Neural progenitor cell (in vitro differentiated cells): ENCODE measurements around the gene GNAT3. TPM values are rescaled to one million over a fixed set of nuclear protein-coding genes. Genes with fewer than 3 reads are reported as not detected.

Source experiments
- DNase-seq: peaks from one replicate; pipeline ENCODE4 v3.0.0-alpha.2; 2016; ENCODE audit warnings: low spot score
- H2AFZ ChIP-seq: fragments of 200-600 bp; sonication (generic); replicated peaks from 2 replicates; pipeline ENCODE4 v1.6.1; 2016; ENCODE audit warnings: antibody characterized with exemption
- H3F3A ChIP-seq: fragments of 200-600 bp; sonication (generic); 2 replicates; pipeline ENCODE4 v1.6.1; 2016; ENCODE audit warnings: antibody characterized with exemption, low read depth
- H3K27ac ChIP-seq: fragments of 200-600 bp; sonication (generic); 2 replicates; pipeline ENCODE4 v1.5.1; 2016; ENCODE audit warnings: mild to moderate bottlenecking
- H3K27me3 ChIP-seq: fragments of 200-600 bp; sonication (generic); 2 replicates; pipeline ENCODE4 v1.6.1; 2016; ENCODE audit warnings: mild to moderate bottlenecking, moderate library complexity
- H3K36me3 ChIP-seq: fragments of 200-600 bp; sonication (generic); 2 replicates; pipeline ENCODE4 v1.5.1; 2016
- H3K4me1 ChIP-seq: fragments of 200-600 bp; sonication (generic); 2 replicates; pipeline ENCODE4 v1.6.1; 2016; ENCODE audit warnings: mixed run types
- H3K4me2 ChIP-seq: fragments of 200-600 bp; sonication (generic); 2 replicates; pipeline ENCODE4 v1.6.1; 2016
- H3K4me3 ChIP-seq: fragments of 200-600 bp; sonication (generic); 2 replicates; pipeline ENCODE4 v1.5.1; 2016
- H3K79me2 ChIP-seq: fragments of 200-600 bp; sonication (generic); 2 replicates; pipeline ENCODE4 v1.6.1; 2016; ENCODE audit warnings: low read depth
- H3K9ac ChIP-seq: fragments of 200-600 bp; sonication (generic); 2 replicates; pipeline ENCODE4 v1.6.1; 2016
- H3K9me3 ChIP-seq: fragments of 200-600 bp; sonication (generic); 2 replicates; pipeline ENCODE4 v1.5.1; 2016; ENCODE audit warnings: low read depth
- H4K20me1 ChIP-seq: fragments of 200-600 bp; sonication (generic); 2 replicates; pipeline ENCODE4 v1.6.1; 2016; ENCODE audit warnings: low read depth
- H3K27ac Mint-ChIP-seq: 3 replicates; pipeline ENCODE4 v1.8.0; 2021; ENCODE audit warnings: mixed read lengths
- H3K27me3 Mint-ChIP-seq: 2 replicates; pipeline ENCODE4 v1.8.0; 2022; ENCODE audit warnings: low read depth, mild to moderate bottlenecking, inconsistent platforms, moderate library complexity, mixed read lengths; ENCODE audit not compliant: insufficient read depth
- H3K36me3 Mint-ChIP-seq: 3 replicates; pipeline ENCODE4 v1.8.0; 2021; ENCODE audit warnings: mixed read lengths
- H3K4me1 Mint-ChIP-seq: 3 replicates; pipeline ENCODE4 v1.8.0; 2021; ENCODE audit warnings: mixed read lengths
- H3K4me3 Mint-ChIP-seq: 3 replicates; pipeline ENCODE4 v1.8.0; 2021; ENCODE audit warnings: mild to moderate bottlenecking, moderate library complexity, mixed read lengths
- H3K9me3 Mint-ChIP-seq: 3 replicates; pipeline ENCODE4 v1.8.0; 2020; ENCODE audit warnings: mixed read lengths
- CTCF ChIP-seq: fragments of 200-600 bp; sonication (generic); IDR thresholded peaks from 2 replicates; pipeline ENCODE4 v1.5.1; 2017; ENCODE audit warnings: antibody characterized with exemption, mild to moderate bottlenecking
- EZH2 ChIP-seq: fragments of 200-600 bp; sonication (generic); IDR thresholded peaks from 2 replicates; pipeline ENCODE4 v1.6.1; 2017; ENCODE audit warnings: antibody characterized with exemption, mild to moderate bottlenecking, moderate library complexity
- EZH2phosphoT487 ChIP-seq: fragments of 200-600 bp; sonication (generic); IDR thresholded peaks from 2 replicates; pipeline ENCODE4 v1.6.1; 2017; ENCODE audit warnings: antibody characterized with exemption
- total RNA-seq: library from RNA; depleted of rRNA; stranded (reverse); fragments of >200 nt; gene quantifications from 2 replicates; pipeline ENCODE4 v1.2.3, GENCODE V29; 2015; ENCODE audit warnings: low replicate concordance

Gene GNAT3
- total RNA-seq, 1 donor from 2014 or later: not detected

- no peaks in the 10 kb centered on the region for H3K36me3 ChIP-seq
- no peaks in the 10 kb centered on the region for H3K27me3 ChIP-seq
- no peaks in the 10 kb centered on the region for H3K79me2 ChIP-seq
- no peak overlapping the region for H3K4me2 ChIP-seq
- no peaks in the 10 kb centered on the region for H3K9me3 ChIP-seq
- H3K27ac ChIP-seq: no peak overlapping the region
- no peak overlapping the region for H3K4me3 Mint-ChIP-seq
- H3F3A ChIP-seq: no peaks in the 10 kb centered on the region
- H3K4me3 ChIP-seq: no peak overlapping the region
- DNase-seq: no peak
- no peaks in the 10 kb centered on the region for H4K20me1 ChIP-seq
- peaks cover 16% of the 10 kb centered on the region for H3K4me1 ChIP-seq
- peaks cover 4% of the 10 kb centered on the region for H3K4me1 Mint-ChIP-seq
- TF ChIP-seq EZH2phosphoT487: no peak
- TF ChIP-seq CTCF: no peak
- TF ChIP-seq EZH2: no peak
- no peaks in the 10 kb centered on the region for H3K36me3 Mint-ChIP-seq
- no peak overlapping the region for H3K27ac Mint-ChIP-seq
- no peak overlapping the region for H3K9ac ChIP-seq
- no peaks in the 10 kb centered on the region for H3K27me3 Mint-ChIP-seq
- no peak overlapping the region for H2AFZ ChIP-seq
- no peaks in the 10 kb centered on the region for H3K9me3 Mint-ChIP-seq
Measured at GRCh38 chr7:80414331-80414730, 97.5 kb downstream of the GNAT3 start.

- no peak for TF ChIP-seq EZH2
- Histone ChIP-seq H4K20me1 (no peaks in the 10 kb centered on the region), H3K4me3 (no peak overlapping the region), H3K27ac (no peak overlapping the region), H3K27me3 (no peaks in the 10 kb centered on the region), H2AFZ (no peak overlapping the region), H3F3A (no peaks in the 10 kb centered on the region), H3K9me3 (no peaks in the 10 kb centered on the region), H3K4me2 (no peak overlapping the region), H3K36me3 (no peaks in the 10 kb centered on the region), H3K4me1 (peaks cover 16% of the 10 kb centered on the region), H3K79me2 (no peaks in the 10 kb centered on the region), H3K9ac (no peak overlapping the region)
- Mint-ChIP-seq H3K27me3 (no peaks in the 10 kb centered on the region), H3K4me1 (peaks cover 4% of the 10 kb centered on the region), H3K36me3 (no peaks in the 10 kb centered on the region), H3K9me3 (no peaks in the 10 kb centered on the region), H3K27ac (peak overlapping the region; percentile 55), H3K4me3 (no peak overlapping the region)
- DNase-seq: peak; percentile 14
Measured at GRCh38 chr7:80413383-80413945, 98.4 kb downstream of the GNAT3 start.

- Histone ChIP-seq H2AFZ (no peak overlapping the region), H3K4me1 (peaks cover 16% of the 10 kb centered on the region), H3K27ac (no peak overlapping the region), H3K4me3 (no peak overlapping the region), H3K27me3 (no peaks in the 10 kb centered on the region), H4K20me1 (no peaks in the 10 kb centered on the region), H3K79me2 (no peaks in the 10 kb centered on the region), H3K9me3 (no peaks in the 10 kb centered on the region), H3K36me3 (no peaks in the 10 kb centered on the region), H3K4me2 (no peak overlapping the region), H3F3A (no peaks in the 10 kb centered on the region), H3K9ac (no peak overlapping the region)
- no peak overlapping the region for H3K27ac Mint-ChIP-seq
- H3K4me3 Mint-ChIP-seq: no peak overlapping the region
- TF ChIP-seq EZH2 (no peak), CTCF (no peak), EZH2phosphoT487 (no peak)
- H3K36me3 Mint-ChIP-seq: no peaks in the 10 kb centered on the region
- no peaks in the 10 kb centered on the region for H3K27me3 Mint-ChIP-seq
- peaks cover 4% of the 10 kb centered on the region for H3K4me1 Mint-ChIP-seq
- DNase-seq: no peak
- no peaks in the 10 kb centered on the region for H3K9me3 Mint-ChIP-seq
Measured at GRCh38 chr7:80412842-80413241, 99.0 kb downstream of the GNAT3 start.

GRCh38 chr7:80411621-80412020 is 100.2 kb downstream of the GNAT3 start:
- H3K36me3 Mint-ChIP-seq: no peaks in the 10 kb centered on the region
- H3K4me3 Mint-ChIP-seq: no peak overlapping the region
- Histone ChIP-seq H3K27ac (no peak overlapping the region), H4K20me1 (no peaks in the 10 kb centered on the region), H3K9ac (no peak overlapping the region), H3K79me2 (no peaks in the 10 kb centered on the region), H3K9me3 (no peaks in the 10 kb centered on the region), H3K36me3 (no peaks in the 10 kb centered on the region), H3K27me3 (no peaks in the 10 kb centered on the region), H3K4me2 (no peak overlapping the region), H3K4me1 (peaks cover 16% of the 10 kb centered on the region), H2AFZ (no peak overlapping the region), H3F3A (no peaks in the 10 kb centered on the region), H3K4me3 (no peak overlapping the region)
- H3K27me3 Mint-ChIP-seq: no peaks in the 10 kb centered on the region
- H3K4me1 Mint-ChIP-seq: peaks cover 4% of the 10 kb centered on the region
- no peaks in the 10 kb centered on the region for H3K9me3 Mint-ChIP-seq
- no peak for TF ChIP-seq EZH2
- peak; percentile 6 for DNase-seq
- no peak overlapping the region for H3K27ac Mint-ChIP-seq
